OCI-LY7 (cell line): ENCODE data around the gene CALN1.

Experiments used
- EZH2phosphoT487 ChIP-seq: fragments of 200-600 bp; sonication (generic); IDR thresholded peaks from 2 replicates; pipeline ENCODE4 v1.6.1; 2018; ENCODE audit warnings: low read depth, borderline replicate concordance, mild to moderate bottlenecking, mixed run types, antibody characterized with exemption, low read length, moderate library complexity, mixed read lengths
- TF ChIP-seq, protein P1 (sequence below): fragments of 200-600 bp; sonication (generic); conservative IDR thresholded peaks from 2 replicates; pipeline ENCODE4 v1.5.1; 2014; ENCODE audit warnings: mild to moderate bottlenecking, antibody characterized with exemption, low read length, moderate library complexity, mixed read lengths

- TF ChIP-seq, protein P1, sequence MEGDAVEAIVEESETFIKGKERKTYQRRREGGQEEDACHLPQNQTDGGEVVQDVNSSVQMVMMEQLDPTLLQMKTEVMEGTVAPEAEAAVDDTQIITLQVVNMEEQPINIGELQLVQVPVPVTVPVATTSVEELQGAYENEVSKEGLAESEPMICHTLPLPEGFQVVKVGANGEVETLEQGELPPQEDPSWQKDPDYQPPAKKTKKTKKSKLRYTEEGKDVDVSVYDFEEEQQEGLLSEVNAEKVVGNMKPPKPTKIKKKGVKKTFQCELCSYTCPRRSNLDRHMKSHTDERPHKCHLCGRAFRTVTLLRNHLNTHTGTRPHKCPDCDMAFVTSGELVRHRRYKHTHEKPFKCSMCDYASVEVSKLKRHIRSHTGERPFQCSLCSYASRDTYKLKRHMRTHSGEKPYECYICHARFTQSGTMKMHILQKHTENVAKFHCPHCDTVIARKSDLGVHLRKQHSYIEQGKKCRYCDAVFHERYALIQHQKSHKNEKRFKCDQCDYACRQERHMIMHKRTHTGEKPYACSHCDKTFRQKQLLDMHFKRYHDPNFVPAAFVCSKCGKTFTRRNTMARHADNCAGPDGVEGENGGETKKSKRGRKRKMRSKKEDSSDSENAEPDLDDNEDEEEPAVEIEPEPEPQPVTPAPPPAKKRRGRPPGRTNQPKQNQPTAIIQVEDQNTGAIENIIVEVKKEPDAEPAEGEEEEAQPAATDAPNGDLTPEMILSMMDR: no peak
- no peak for TF ChIP-seq EZH2phosphoT487
Observed at GRCh38 chr7:72279203-72279602, 132.9 kb downstream of the CALN1 start.
